Measurements from ENCODE around the gene ADISSP.

GRCh38 chr20:3760655-3761348 is 6.8 kb downstream of the ADISSP start:
- no peak for TF ChIP-seq CTCF (IDR thresholded peaks at IDR 0.05)
- TF ChIP-seq POLR2A (IDR thresholded peaks at IDR 0.05), result no peak

All from body of pancreas (tissue), 4 donors.